K562 (cell line): ENCODE measurements around the gene HMGB2. TPM values are rescaled to one million over a fixed set of nuclear protein-coding genes. Genes with fewer than 3 reads are reported as not detected.

ENCODE experiments used
- BCL6 ChIP-seq: fragments of 250-450 bp; sonication (Bioruptor Pico); IDR thresholded peaks from 2 replicates; pipeline ENCODE4 v1.4.0; 2020
- HMG20A ChIP-seq: fragments of 450-650 bp; formaldehyde crosslinking; conservative IDR thresholded peaks from 2 replicates; pipeline ENCODE4 v1.4.0; 2020; ENCODE audit warnings: mild to moderate bottlenecking, mixed read lengths
- PRDM10 ChIP-seq: fragments of 450-650 bp; IDR thresholded peaks from 2 replicates; pipeline ENCODE4 v1.6.1; 2018; ENCODE audit not compliant: partially characterized antibody
- RBM34 ChIP-seq: fragments of 200-400 bp; formaldehyde crosslinking; IDR thresholded peaks from 2 replicates; pipeline ENCODE4 v1.6.1; 2018; ENCODE audit warnings: low read length, borderline replicate concordance; ENCODE audit not compliant: insufficient read depth
- SMARCA4 ChIP-seq: fragments of 450-650 bp; IDR thresholded peaks from 2 replicates; pipeline ENCODE4 v1.6.1; 2016
- ZNF592 ChIP-seq: fragments of 450-650 bp; IDR thresholded peaks from 2 replicates; pipeline ENCODE4 v1.6.1; 2017; ENCODE audit warnings: antibody characterized with exemption, mild to moderate bottlenecking
- polyA plus RNA-seq, 8 experiments: library from polyadenylated mRNA; depleted of rRNA in 4 of 8; stranded (reverse) in 5 of 8; unstranded in 3 of 8; fragments of >200 nt; fragmentation: Nextera tagmentation in 2 of 8; fragmentation: Illumina TruSeq in 1 of 8; extraction: Ambion mirVana in 2 of 8; extraction: Trizol in 1 of 8; gene quantifications; 2 replicates each; pipeline versions ENCODE4 v1.2.1 to v1.2.3, GENCODE V29; 2011 to 2014; ENCODE audit warnings: inconsistent platforms in 1 of 8, missing spikeins in 1 of 8
- total RNA-seq, 7 experiments: library from RNA; depleted of rRNA in 6 of 7; stranded (reverse); fragments of >200 nt in 6 of 7; fragmentation: Illumina TruSeq in 2 of 7; extraction: Trizol in 2 of 7; gene quantifications; 2 replicates each; pipeline versions ENCODE4 v1.2.1 to v1.2.3, GENCODE V29; 2011 to 2021; ENCODE audit warnings: low replicate concordance in 1 of 7

HMGB2 gene
- total and polyA plus RNA-seq, 9 of the 15 experiments (the other 6 are each of a cell fraction or from before 2014, with no cell fraction given): 309 to 822 (median 626) TPM

DNA sequence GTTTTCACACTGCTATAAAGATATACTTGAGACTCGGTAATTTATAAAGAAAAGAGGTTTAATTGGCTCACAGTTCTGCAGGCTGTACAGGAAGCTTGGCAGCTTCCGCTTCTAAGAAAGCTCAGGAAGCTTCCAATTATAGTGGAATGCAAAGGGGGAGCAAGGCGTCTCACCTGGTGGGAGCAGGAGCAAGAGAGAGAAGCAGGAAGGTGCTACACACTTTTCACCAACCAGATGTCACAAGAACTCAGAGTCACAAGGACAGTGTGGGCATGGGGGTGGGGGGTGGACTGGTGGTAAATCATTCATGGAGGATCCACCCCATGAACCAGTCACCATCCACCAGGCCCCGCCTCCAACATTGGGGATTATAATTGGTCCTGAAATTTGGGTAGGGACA lies 22.8 kb downstream of the HMGB2 start (continued):
- no peak for TF ChIP-seq HMG20A (CRISPR knock-in tag)
- TF ChIP-seq BCL6: no peak
- TF ChIP-seq PRDM10: peak; percentile 87
- TF ChIP-seq ZNF592: no peak
- TF ChIP-seq SMARCA4: no peak
- no peak for TF ChIP-seq RBM34
